Upper lobe of right lung (tissue), 1 donor: ENCODE data around the gene MPDZ. TPM values are rescaled to one million over a fixed set of nuclear protein-coding genes. Genes with fewer than 3 reads are reported as not detected.

ENCODE experiments used
- ATAC-seq: fragments of 200-7000 bp; cut with Tn5 transposase; one replicate; pipeline ENCODE4 v1.9.1; 2020; ENCODE audit warnings: mild to moderate bottlenecking, moderate library complexity
- DNase-seq: peaks from one replicate; pipeline ENCODE4 v3.0.0-alpha.2; 2020
- H3K27ac ChIP-seq: fragments of 200-600 bp; one replicate; pipeline ENCODE4 v1.8.0; 2022
- H3K27me3 ChIP-seq: fragments of 200-600 bp; one replicate; pipeline ENCODE4 v1.8.0; 2022; ENCODE audit warnings: mild to moderate bottlenecking
- H3K36me3 ChIP-seq: fragments of 200-600 bp; one replicate; pipeline ENCODE4 v1.8.0; 2022
- H3K4me1 ChIP-seq: fragments of 200-600 bp; one replicate; pipeline ENCODE4 v1.8.0; 2022
- H3K4me3 ChIP-seq: fragments of 200-600 bp; one replicate; pipeline ENCODE4 v1.8.0; 2022; ENCODE audit warnings: mild to moderate bottlenecking
- H3K9me3 ChIP-seq: fragments of 200-600 bp; one replicate; pipeline ENCODE4 v1.8.0; 2022
- CTCF ChIP-seq: fragments of 200-600 bp; IDR thresholded peaks from one replicate; pipeline ENCODE4 v1.8.0; 2022; ENCODE audit warnings: antibody characterized with exemption
- intact Hi-C: fragments of 100-400 bp; cut with DNase I; formaldehyde crosslinking; loops from one replicate; pipeline ENCODE4 v1.11.0; 2022
- total RNA-seq: library from RNA; stranded (reverse); fragmentation: NEBNext Ultra II Directional; extraction: Animal tissue kit (Norgen Biotek cat#: 25700); gene quantifications from one replicate; pipeline ENCODE4 v1.2.1, GENCODE V29; 2021
- donor health status: DM: no; HTN: yes; CAD: no; lungs with severe emphysema.

MPDZ gene
- total RNA-seq, 1 donor from 2014 or later, result 37.8 TPM

GRCh38 chr9:13118313-13118712, 161.2 kb downstream of the MPDZ start:
- H3K9me3 ChIP-seq, result no peaks in the 10 kb centered on the region
- no peak for TF ChIP-seq CTCF
- DNase-seq (no peak), ATAC-seq (no peak)
- H3K36me3 ChIP-seq, result peaks cover 27% of the 10 kb centered on the region
- no peaks in the 10 kb centered on the region for H3K4me1 ChIP-seq
- no peak overlapping the region for H3K4me3 ChIP-seq
- H3K27ac ChIP-seq, result no peak overlapping the region
- no peaks in the 10 kb centered on the region for H3K27me3 ChIP-seq
- intact Hi-C loops, result no loop called here

GRCh38 chr9:13116292-13116691, 163.2 kb downstream of the MPDZ start:
- intact Hi-C loops, result no loop called here
- no peak for TF ChIP-seq CTCF
- no peaks in the 10 kb centered on the region for H3K27me3 ChIP-seq
- H3K27ac ChIP-seq, result no peak overlapping the region
- no peaks in the 10 kb centered on the region for H3K9me3 ChIP-seq
- H3K36me3 ChIP-seq, result peaks cover 7% of the 10 kb centered on the region
- DNase-seq, result no peak
- H3K4me3 ChIP-seq, result no peak overlapping the region
- ATAC-seq, result no peak
- no peaks in the 10 kb centered on the region for H3K4me1 ChIP-seq

GRCh38 chr9:13113751-13114150, 165.7 kb downstream of the MPDZ start:
- Histone ChIP-seq H3K36me3 (peaks cover 17% of the 10 kb centered on the region), H3K4me1 (no peaks in the 10 kb centered on the region), H3K9me3 (no peaks in the 10 kb centered on the region), H3K4me3 (no peak overlapping the region), H3K27ac (no peak overlapping the region), H3K27me3 (no peaks in the 10 kb centered on the region)
- no peak for DNase-seq
- intact Hi-C loops, result no loop called here
- no peak for TF ChIP-seq CTCF
- no peak for ATAC-seq

GRCh38 chr9:13113216-13113615, 166.3 kb downstream of the MPDZ start:
- no peak for TF ChIP-seq CTCF
- Histone ChIP-seq H3K9me3 (no peaks in the 10 kb centered on the region), H3K4me3 (no peak overlapping the region), H3K27ac (no peak overlapping the region), H3K27me3 (no peaks in the 10 kb centered on the region), H3K4me1 (no peaks in the 10 kb centered on the region), H3K36me3 (peaks cover 17% of the 10 kb centered on the region)
- ATAC-seq (no peak), DNase-seq (no peak)
- intact Hi-C loops, result no loop called here

GRCh38 chr9:13111778-13112177, 167.7 kb downstream of the MPDZ start:
- Histone ChIP-seq H3K27ac (no peak overlapping the region), H3K4me1 (no peaks in the 10 kb centered on the region), H3K4me3 (no peak overlapping the region), H3K36me3 (peaks cover 19% of the 10 kb centered on the region), H3K9me3 (no peaks in the 10 kb centered on the region), H3K27me3 (no peaks in the 10 kb centered on the region)
- ATAC-seq, result no peak
- DNase-seq, result no peak
- TF ChIP-seq CTCF, result no peak
- intact Hi-C loops, result no loop called here

GRCh38 chr9:13110766-13111417, 168.6 kb downstream of the MPDZ start:
- H3K4me1 ChIP-seq, result no peaks in the 10 kb centered on the region
- no peak for TF ChIP-seq CTCF
- no peak overlapping the region for H3K4me3 ChIP-seq
- no peak for ATAC-seq
- H3K36me3 ChIP-seq, result peaks cover 27% of the 10 kb centered on the region
- no peaks in the 10 kb centered on the region for H3K9me3 ChIP-seq
- intact Hi-C loops, result no loop called here
- no peaks in the 10 kb centered on the region for H3K27me3 ChIP-seq
- DNase-seq, result no peak
- H3K27ac ChIP-seq, result no peak overlapping the region
